ENCODE data around the gene ZNF598. TPM values are rescaled to one million over a fixed set of nuclear protein-coding genes. Genes with fewer than 3 reads are reported as not detected.

Gene ZNF598
- total RNA-seq, 1 experiment from 2014 or later: 50.4 TPM

DNA sequence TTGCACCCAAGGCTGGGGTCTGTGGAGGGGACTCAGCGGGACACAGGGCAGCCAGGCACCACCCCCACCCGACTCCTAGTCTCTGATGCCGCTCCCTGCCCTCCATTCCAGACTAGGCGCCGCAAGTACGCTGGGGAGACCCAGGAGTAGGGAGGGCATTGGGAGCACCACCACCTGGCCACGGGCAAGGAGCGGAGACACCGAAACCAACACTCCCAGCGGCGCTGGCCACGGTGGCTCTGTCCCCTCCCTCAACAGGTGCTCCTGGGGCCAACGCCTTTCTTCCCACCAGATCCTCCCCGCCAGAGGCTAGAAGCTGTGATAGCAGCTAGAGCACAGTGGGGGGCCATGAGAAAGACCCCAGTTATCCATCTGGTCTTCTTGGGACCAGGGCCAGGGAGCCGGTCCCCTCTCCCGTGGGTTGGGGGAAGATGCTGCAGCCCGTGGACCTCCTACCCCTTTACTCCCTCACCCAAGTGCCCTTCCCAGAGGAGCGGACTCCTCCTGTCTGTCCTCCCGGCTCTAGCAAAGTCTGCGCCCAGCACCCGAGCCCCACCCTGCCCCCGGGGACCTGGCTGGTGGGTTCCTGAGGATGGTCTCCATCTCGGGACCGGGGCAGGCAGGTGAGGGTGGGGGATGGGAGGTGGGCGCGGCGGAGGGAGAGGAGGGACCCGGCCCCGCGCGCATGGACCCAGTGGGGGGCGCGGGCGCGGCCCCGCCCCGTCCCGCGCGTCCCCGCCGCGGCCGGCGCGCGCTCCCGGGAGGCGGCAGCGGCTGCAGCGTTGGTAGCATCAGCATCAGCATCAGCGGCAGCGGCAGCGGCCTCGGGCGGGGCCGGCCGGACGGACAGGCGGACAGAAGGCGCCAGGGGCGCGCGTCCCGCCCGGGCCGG is 20.2 kb downstream of the ZNF598 start, which contains the start of gene SYNGR3:
SYNGR3 (plus strand) TSS at position 762 of the 892 bp plus-strand sequence. CDS start 133 bp downstream, outside the sequence.
- BruUV-seq (replicated peaks): no TSS peak
- Histone ChIP-seq H3K27me3 (replicated peaks; ENCODE audit: control insufficient read depth, insufficient read depth, low read length) (no peaks in the 10 kb centered on the region), H3K4me1 (peaks cover 18% of the 10 kb centered on the region), H3K36me3 (ENCODE audit: control insufficient read depth, insufficient read depth, low read length) (peaks cover 5% of the 10 kb centered on the region; the same call in 1 of the 2 replicates), H3K4me3 (ENCODE audit: low read depth, low read length) (peak within 1 kb of the TSS; percentile 51), H3K9me3 (no peaks in the 10 kb centered on the region)
- Mint-ChIP-seq H3K36me3 (ENCODE audit: insufficient read depth, unreplicated experiment) (peaks cover 8% of the 10 kb centered on the region), H3K27me3 (ENCODE audit: insufficient read depth, unreplicated experiment) (no peaks in the 10 kb centered on the region), H3K9me3 (ENCODE audit: unreplicated experiment) (no peaks in the 10 kb centered on the region), H3K4me1 (ENCODE audit: low read depth, unreplicated experiment) (peaks cover 7% of the 10 kb centered on the region), H3K4me3 (ENCODE audit: unreplicated experiment) (peak within 1 kb of the TSS; percentile 70), H3K27ac (ENCODE audit: unreplicated experiment) (peak within 1 kb of the TSS; percentile 54)
- intact Hi-C loops (cut with micrococcal nuclease; ENCODE audit: unreplicated experiment): no loop called here
- POLR2A ChIA-PET: interaction anchor here (1.3 kb wide), 1 partner anchor 25 kb away, joined by 6 read pairs; the partner anchor contains the start of gene RPS2
- TF ChIP-seq, protein P1, sequence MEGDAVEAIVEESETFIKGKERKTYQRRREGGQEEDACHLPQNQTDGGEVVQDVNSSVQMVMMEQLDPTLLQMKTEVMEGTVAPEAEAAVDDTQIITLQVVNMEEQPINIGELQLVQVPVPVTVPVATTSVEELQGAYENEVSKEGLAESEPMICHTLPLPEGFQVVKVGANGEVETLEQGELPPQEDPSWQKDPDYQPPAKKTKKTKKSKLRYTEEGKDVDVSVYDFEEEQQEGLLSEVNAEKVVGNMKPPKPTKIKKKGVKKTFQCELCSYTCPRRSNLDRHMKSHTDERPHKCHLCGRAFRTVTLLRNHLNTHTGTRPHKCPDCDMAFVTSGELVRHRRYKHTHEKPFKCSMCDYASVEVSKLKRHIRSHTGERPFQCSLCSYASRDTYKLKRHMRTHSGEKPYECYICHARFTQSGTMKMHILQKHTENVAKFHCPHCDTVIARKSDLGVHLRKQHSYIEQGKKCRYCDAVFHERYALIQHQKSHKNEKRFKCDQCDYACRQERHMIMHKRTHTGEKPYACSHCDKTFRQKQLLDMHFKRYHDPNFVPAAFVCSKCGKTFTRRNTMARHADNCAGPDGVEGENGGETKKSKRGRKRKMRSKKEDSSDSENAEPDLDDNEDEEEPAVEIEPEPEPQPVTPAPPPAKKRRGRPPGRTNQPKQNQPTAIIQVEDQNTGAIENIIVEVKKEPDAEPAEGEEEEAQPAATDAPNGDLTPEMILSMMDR (IDR thresholded peaks at IDR 0.05; ENCODE audit: insufficient read depth in 1 of 2, low read depth in 1 of 2, low read length in 1 of 2, severe bottlenecking in 1 of 2, unreplicated experiment in 1 of 2): no peak
- CTCF ChIA-PET: interaction anchor here (0.7 kb wide), 1 partner anchor 25 kb away, joined by 3 read pairs; the partner anchor contains the start of gene RPS2
- DNase-seq: peak in 1 of 2 experiments; percentile 46

DNA sequence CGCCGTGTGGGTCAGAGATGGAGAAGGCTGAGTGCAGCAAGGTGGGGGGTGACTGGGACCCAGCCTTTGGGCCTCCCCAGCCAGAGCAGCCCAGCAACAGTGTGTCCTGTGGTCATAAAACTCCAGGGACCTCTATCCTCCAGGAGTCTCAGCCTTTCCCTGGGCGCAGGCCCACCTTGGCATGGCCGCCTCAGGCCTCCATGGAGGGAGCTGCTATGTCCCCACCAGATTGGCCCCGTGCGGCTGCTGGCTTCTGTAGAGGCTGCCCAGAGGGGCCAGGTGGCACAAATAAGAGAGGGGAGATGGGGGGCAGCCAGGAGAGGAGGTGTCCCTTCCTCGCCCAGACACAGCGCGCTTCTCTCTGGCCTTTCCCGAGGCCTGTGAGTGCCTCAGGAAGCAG is 22.4 kb downstream of the ZNF598 start:
- Mint-ChIP-seq H3K4me1 (ENCODE audit: low read depth, unreplicated experiment) (peaks cover 14% of the 10 kb centered on the region), H3K4me3 (ENCODE audit: unreplicated experiment) (peak overlapping the region; percentile 33), H3K36me3 (ENCODE audit: insufficient read depth, unreplicated experiment) (peaks cover 25% of the 10 kb centered on the region), H3K27me3 (ENCODE audit: insufficient read depth, unreplicated experiment) (no peaks in the 10 kb centered on the region), H3K9me3 (ENCODE audit: unreplicated experiment) (no peaks in the 10 kb centered on the region), H3K27ac (ENCODE audit: unreplicated experiment) (no peak overlapping the region)
- intact Hi-C loops (cut with micrococcal nuclease; ENCODE audit: unreplicated experiment): no loop called here
- Histone ChIP-seq H3K4me3 (ENCODE audit: low read depth, low read length) (no peak overlapping the region), H3K4me1 (peaks cover 23% of the 10 kb centered on the region), H3K36me3 (ENCODE audit: control insufficient read depth, insufficient read depth, low read length) (peaks cover 5% of the 10 kb centered on the region; the same call in 1 of the 2 replicates), H3K9me3 (no peaks in the 10 kb centered on the region), H3K27me3 (replicated peaks; ENCODE audit: control insufficient read depth, insufficient read depth, low read length) (no peaks in the 10 kb centered on the region)
- no TSS peak for BruUV-seq (replicated peaks)
- TF ChIP-seq, protein P1 (IDR thresholded peaks at IDR 0.05; ENCODE audit: insufficient read depth in 1 of 2, low read depth in 1 of 2, low read length in 1 of 2, severe bottlenecking in 1 of 2, unreplicated experiment in 1 of 2): no peak
- ChIA-PET POLR2A (no interaction called here), CTCF (no interaction called here)
- DNase-seq: no peak

GRCh38 chr16:1985466-1986150 is 24.0 kb downstream of the ZNF598 start:
- peaks cover 34% of the 10 kb centered on the region for H3K36me3 Mint-ChIP-seq (ENCODE audit: insufficient read depth, unreplicated experiment)
- TF ChIP-seq, protein P1 (IDR thresholded peaks at IDR 0.05; ENCODE audit: insufficient read depth in 1 of 2, low read depth in 1 of 2, low read length in 1 of 2, severe bottlenecking in 1 of 2, unreplicated experiment in 1 of 2): no peak
- H3K27me3 Mint-ChIP-seq (ENCODE audit: insufficient read depth, unreplicated experiment): no peaks in the 10 kb centered on the region

More at GRCh38 chr16:1985466-1986150, 24.0 kb downstream of the ZNF598 start:
- intact Hi-C loops (cut with micrococcal nuclease; ENCODE audit: unreplicated experiment): no loop called here
- ChIA-PET CTCF (no interaction called here), POLR2A (no interaction called here)
- Mint-ChIP-seq H3K9me3 (ENCODE audit: unreplicated experiment) (no peaks in the 10 kb centered on the region), H3K27ac (ENCODE audit: unreplicated experiment) (no peak overlapping the region), H3K4me3 (ENCODE audit: unreplicated experiment) (peak overlapping the region; percentile 83), H3K4me1 (ENCODE audit: low read depth, unreplicated experiment) (peaks cover 14% of the 10 kb centered on the region)
- Histone ChIP-seq H3K36me3 (ENCODE audit: control insufficient read depth, insufficient read depth, low read length) (peaks cover 5% of the 10 kb centered on the region; the same call in 1 of the 2 replicates), H3K9me3 (no peaks in the 10 kb centered on the region), H3K4me3 (ENCODE audit: low read depth, low read length) (peak overlapping the region; percentile 74), H3K27me3 (replicated peaks; ENCODE audit: control insufficient read depth, insufficient read depth, low read length) (no peaks in the 10 kb centered on the region), H3K4me1 (peaks cover 21% of the 10 kb centered on the region)
- no TSS peak for BruUV-seq (replicated peaks)
- no peak for DNase-seq
